Tibial artery (tissue), 4 donors: Measurements from ENCODE around the gene SPANXN3.

Experiments
- DNase-seq, 2 donors: peaks; one replicate each; pipeline ENCODE4 v3.0.0-alpha.2; 2019
- H3K27ac ChIP-seq, 2 donors: fragments of 200-600 bp; sonication (generic) in 1 of 2; 1 replicate in 1 of 2; 2 replicates in 1 of 2; pipeline ENCODE4 v1.5.1; 2018 to 2019; ENCODE audit warnings: mild to moderate bottlenecking in 1 of 2
- H3K27me3 ChIP-seq, 2 donors: fragments of 200-600 bp; sonication (generic) in 1 of 2; one replicate each; pipeline versions ENCODE4 v1.5.1 to v1.6.0; 2016 to 2019
- H3K36me3 ChIP-seq, 3 donors: fragments of 200-600 bp; sonication (generic) in 2 of 3; one replicate each; pipeline ENCODE4 v1.5.1; 2016 to 2019; ENCODE audit warnings: mild to moderate bottlenecking in 2 of 3
- H3K4me1 ChIP-seq, 4 donors: fragments of 200-600 bp; sonication (generic) in 2 of 4; 1 replicate in 3 of 4; 2 replicates in 1 of 4; pipeline ENCODE4 v1.5.1; 2016 to 2019
- H3K4me3 ChIP-seq, 2 donors: fragments of 200-600 bp; sonication (generic) in 1 of 2; 1 replicate in 1 of 2; 2 replicates in 1 of 2; pipeline ENCODE4 v1.5.1; 2018 to 2019; ENCODE audit warnings: mild to moderate bottlenecking in 2 of 2
- H3K9me3 ChIP-seq, 3 donors: fragments of 200-600 bp; sonication (generic) in 1 of 3; one replicate each; pipeline ENCODE4 v1.5.1; 2016 to 2019
- intact Hi-C: fragments of 100-400 bp; cut with DNase I; formaldehyde crosslinking; loops from one replicate; pipeline ENCODE4 v1.15.0; 2023; ENCODE audit warnings: low total_unique reads
- TF ChIP-seq, protein P1 (sequence below), 2 experiments: fragments of 200-600 bp in 1 of 2; fragments of 450-650 bp in 1 of 2; IDR thresholded peaks; one replicate each; pipeline ENCODE4 v1.5.1; 2017 to 2019; ENCODE audit warnings: antibody characterized with exemption in 2 of 2, mild to moderate bottlenecking in 1 of 2, moderate library complexity in 1 of 2

SPANXN3 gene

DNA sequence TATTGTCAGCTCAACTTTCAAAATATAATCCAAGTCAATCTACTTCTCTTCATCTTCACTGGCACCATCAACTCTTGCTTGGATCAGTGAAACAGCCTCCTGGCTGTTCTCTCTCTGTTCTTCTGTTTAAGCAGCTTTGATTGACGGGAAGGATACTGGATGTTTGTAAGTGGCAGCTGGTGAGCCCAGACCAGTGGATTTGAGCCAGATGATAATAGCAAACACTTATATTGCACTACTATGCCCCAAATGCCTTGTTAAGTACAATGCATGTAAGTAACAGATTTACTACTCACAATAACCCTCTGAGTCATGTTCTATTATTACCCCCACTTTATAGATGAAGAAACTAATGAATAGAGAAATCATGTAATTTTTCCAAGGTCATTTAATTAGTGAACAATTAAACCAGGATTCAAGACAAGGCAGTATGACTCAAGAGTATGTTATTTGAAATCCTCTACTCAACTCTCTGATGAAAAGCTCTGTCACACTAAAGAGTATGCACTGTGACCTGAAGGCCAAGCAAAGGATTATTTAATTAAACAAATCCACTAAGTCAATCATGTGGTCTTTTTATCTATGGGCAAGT, 44.8 kb downstream of the SPANXN3 start:
- Histone ChIP-seq H3K4me3 (no peak overlapping the region), H3K27ac (no peak overlapping the region), H3K9me3 (no peaks in the 10 kb centered on the region), H3K36me3 (no peaks in the 10 kb centered on the region), H3K4me1 (no peaks in the 10 kb centered on the region), H3K27me3 (no peaks in the 10 kb centered on the region)
- TF ChIP-seq, protein P1, sequence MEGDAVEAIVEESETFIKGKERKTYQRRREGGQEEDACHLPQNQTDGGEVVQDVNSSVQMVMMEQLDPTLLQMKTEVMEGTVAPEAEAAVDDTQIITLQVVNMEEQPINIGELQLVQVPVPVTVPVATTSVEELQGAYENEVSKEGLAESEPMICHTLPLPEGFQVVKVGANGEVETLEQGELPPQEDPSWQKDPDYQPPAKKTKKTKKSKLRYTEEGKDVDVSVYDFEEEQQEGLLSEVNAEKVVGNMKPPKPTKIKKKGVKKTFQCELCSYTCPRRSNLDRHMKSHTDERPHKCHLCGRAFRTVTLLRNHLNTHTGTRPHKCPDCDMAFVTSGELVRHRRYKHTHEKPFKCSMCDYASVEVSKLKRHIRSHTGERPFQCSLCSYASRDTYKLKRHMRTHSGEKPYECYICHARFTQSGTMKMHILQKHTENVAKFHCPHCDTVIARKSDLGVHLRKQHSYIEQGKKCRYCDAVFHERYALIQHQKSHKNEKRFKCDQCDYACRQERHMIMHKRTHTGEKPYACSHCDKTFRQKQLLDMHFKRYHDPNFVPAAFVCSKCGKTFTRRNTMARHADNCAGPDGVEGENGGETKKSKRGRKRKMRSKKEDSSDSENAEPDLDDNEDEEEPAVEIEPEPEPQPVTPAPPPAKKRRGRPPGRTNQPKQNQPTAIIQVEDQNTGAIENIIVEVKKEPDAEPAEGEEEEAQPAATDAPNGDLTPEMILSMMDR (IDR thresholded peaks at IDR 0.05): no peak
- intact Hi-C loops: no loop called here
- no peak for DNase-seq

DNA sequence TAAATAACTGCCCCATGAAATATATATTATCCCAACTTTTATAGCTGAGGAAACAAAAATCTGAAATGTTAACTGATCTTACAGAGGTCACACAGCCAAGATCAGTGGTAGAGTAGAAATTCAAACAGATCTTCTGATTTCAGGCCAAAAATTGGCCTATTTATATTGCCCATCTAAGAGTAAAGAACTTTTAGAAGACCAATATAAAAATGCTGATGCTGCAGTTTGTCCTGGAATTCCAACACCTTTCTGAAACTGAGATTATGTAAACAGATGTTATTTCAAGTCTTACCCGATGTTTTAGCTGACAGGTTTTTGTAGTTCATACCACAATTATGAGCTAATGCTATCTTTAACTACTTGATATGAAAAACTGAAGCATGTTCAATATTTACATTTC, 51.1 kb downstream of the SPANXN3 start:
- Histone ChIP-seq H3K4me1 (no peaks in the 10 kb centered on the region), H3K36me3 (no peaks in the 10 kb centered on the region), H3K4me3 (no peak overlapping the region), H3K27me3 (no peaks in the 10 kb centered on the region), H3K9me3 (no peaks in the 10 kb centered on the region), H3K27ac (no peak overlapping the region)
- intact Hi-C loops: no loop called here
- no peak for DNase-seq
- TF ChIP-seq, protein P1 (IDR thresholded peaks at IDR 0.05): no peak

DNA sequence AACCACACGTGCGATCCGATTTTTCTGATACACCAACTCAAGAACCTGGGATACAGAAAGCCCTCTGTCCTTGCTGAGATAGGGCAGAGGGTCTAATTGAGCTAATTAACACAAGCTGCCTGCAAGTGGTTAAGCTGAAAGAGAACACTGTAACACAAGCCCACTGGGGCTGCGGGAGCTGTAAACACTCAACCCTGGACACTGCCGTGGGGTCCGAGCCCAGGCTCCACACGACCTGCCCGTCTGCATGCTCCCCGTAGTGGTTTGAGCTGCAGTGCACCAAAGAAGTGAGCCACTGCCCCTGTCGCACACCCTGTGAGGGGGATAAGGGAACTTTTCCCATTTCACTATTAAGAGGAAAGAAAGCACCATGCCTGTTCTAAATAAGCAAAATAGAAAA, 54.6 kb downstream of the SPANXN3 start:
- TF ChIP-seq, protein P1 (IDR thresholded peaks at IDR 0.05): no peak
- Histone ChIP-seq H3K9me3 (no peaks in the 10 kb centered on the region), H3K4me3 (no peak overlapping the region), H3K27ac (no peak overlapping the region), H3K36me3 (no peaks in the 10 kb centered on the region), H3K27me3 (no peaks in the 10 kb centered on the region), H3K4me1 (no peaks in the 10 kb centered on the region)
- no peak for DNase-seq
- intact Hi-C loops: no loop called here

DNA sequence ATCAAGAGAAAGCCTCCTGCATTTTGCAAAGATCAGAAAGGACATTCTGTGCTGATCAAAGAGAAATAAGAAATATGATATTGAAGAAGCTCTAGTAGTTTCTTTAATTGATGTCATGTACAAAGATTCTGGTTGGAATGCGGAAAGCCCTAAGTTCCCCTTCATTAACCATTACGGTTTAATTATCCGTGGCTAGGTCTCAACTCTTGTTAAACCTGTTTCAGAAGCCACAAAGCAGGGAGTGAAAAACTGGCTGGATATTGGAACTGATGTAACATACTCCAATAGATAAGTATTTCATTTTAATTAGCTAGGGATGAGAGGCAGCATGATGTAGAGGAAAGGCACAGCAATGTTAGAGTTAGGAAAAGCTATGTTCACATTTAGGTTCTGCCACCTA, 55.7 kb downstream of the SPANXN3 start:
- Histone ChIP-seq H3K4me3 (no peak overlapping the region), H3K27ac (no peak overlapping the region), H3K27me3 (no peaks in the 10 kb centered on the region), H3K36me3 (no peaks in the 10 kb centered on the region), H3K4me1 (no peaks in the 10 kb centered on the region), H3K9me3 (no peaks in the 10 kb centered on the region)
- DNase-seq: no peak
- intact Hi-C loops: no loop called here
- TF ChIP-seq, protein P1 (IDR thresholded peaks at IDR 0.05): no peak
